ENCODE data around the gene HACL1. TPM values are rescaled to one million over a fixed set of nuclear protein-coding genes. Genes with fewer than 3 reads are reported as not detected.

The HACL1 gene
- total RNA-seq, 1 donor, result 39.3 TPM

GRCh38 chr3:15512166-15512565 is 89.2 kb downstream of the HACL1 start:
- Histone ChIP-seq H3K4me3 (ENCODE audit: low read length) (no peak overlapping the region), H3K9me3 (ENCODE audit: low read depth, low read length) (no peaks in the 10 kb centered on the region), H3K4me1 (ENCODE audit: insufficient read depth, low read length) (peaks cover 5% of the 10 kb centered on the region), H3K27me3 (ENCODE audit: insufficient read depth, low read length) (no peaks in the 10 kb centered on the region)

DNA sequence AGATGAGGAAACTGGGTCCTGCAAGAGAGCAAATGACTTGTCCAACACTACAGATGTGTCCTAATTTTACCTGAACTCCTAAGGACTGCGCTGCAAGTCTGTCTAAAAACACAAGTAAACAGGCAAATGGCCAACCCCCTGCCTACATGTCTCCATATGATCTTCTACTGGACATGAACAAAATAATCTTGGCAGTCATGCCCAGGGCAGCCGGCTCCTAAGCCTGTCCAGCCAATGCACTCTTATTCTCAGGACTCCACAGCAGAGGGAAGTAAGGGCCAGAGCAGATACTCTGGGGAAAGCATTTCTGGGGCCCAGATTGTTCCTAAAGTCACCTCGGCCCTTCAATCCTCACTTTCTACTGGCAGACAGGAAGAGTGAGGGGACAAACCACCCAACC is 90.2 kb downstream of the HACL1 start:
- Histone ChIP-seq H3K27me3 (ENCODE audit: insufficient read depth, low read length) (no peaks in the 10 kb centered on the region), H3K4me3 (ENCODE audit: low read length) (no peak overlapping the region), H3K9me3 (ENCODE audit: low read depth, low read length) (no peaks in the 10 kb centered on the region), H3K4me1 (ENCODE audit: insufficient read depth, low read length) (no peaks in the 10 kb centered on the region)

Other genes starting within 250 kb of the HACL1 start
- 9.7 TPM for gene METTL6, start 174.0 kb downstream of the HACL1 start, total RNA-seq
- 121 TPM for gene EAF1, start 174.0 kb downstream of the HACL1 start, total RNA-seq
- gene COLQ, start 79.9 kb downstream of the HACL1 start, total RNA-seq, result 1.9 TPM
- 16.7 TPM for gene BTD, start 176 bp upstream of the HACL1 start, total RNA-seq
- 82.3 TPM for gene ANKRD28, start 196.4 kb upstream of the HACL1 start, total RNA-seq

All from mononuclear cell (primary cell).